Measurements from ENCODE around the gene VPREB3.

DNA sequence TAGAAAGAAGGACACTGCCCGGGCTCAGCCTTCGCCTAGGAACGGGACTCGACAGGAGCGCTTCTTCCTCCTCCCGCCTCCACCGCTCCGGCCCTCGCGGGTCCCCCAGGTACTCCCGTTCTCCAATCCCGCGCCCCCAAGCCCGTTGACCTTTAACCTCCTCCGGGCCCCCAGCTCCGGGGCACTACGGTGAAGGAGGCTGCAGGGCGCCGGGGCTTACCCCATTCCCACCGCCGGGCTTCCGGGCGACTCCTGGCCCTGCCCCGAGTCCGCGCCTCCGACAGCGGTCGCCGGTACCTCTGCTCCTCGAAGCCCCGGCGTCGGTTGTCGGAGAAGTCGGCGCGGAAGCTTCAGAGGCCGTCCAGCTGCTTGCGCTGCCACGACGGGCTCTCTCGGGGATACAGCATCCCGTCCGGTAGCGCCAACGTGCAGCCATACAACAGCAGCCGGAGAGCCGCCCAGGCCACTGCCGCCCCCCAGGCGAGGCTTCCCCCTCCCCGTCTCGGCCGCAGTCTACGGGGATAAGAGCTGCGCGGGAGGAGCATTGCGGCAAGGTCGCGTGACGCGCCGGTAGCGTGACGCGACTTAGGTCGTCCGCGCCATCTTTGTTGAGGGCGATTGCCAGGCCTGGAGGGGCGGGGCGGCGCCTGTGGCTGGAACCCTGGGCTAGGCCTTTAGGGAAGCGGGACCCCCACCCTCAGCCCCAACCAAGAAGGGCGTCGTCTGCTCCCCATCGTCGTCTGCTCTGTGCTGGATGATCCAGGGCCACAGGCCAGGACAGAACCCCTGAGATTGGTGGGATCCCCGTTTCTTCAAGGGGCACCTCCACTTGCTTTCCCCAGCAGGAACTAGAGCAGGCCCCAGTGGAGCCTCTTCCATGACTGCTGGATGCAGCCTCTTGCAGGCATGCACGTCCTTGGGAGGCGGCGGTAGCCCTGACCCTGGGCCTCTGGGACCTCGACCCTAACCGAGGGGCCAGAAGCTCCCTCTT, 37.1 kb downstream of the VPREB3 start:
- peak; percentile 86 for TF ChIP-seq POLR2A (IDR thresholded peaks at IDR 0.05; ENCODE audit: borderline replicate concordance, extremely low read depth, insufficient read depth, insufficient read length)
- peak; percentile 65 for TF ChIP-seq ZBTB33 (IDR thresholded peaks at IDR 0.05; ENCODE audit: extremely low read depth, insufficient replicate concordance, low read length)
- no peak for TF ChIP-seq CTCF (IDR thresholded peaks at IDR 0.05 in 2 of 3, conservative IDR thresholded peaks at IDR 0.05 in 1 of 3; ENCODE audit: borderline replicate concordance in 1 of 3, insufficient read depth in 1 of 3, low read depth in 2 of 3, low read length in 2 of 3)
- peak; percentile 59 for TF ChIP-seq CBX3 (IDR thresholded peaks at IDR 0.05; ENCODE audit: low read depth)
- TF ChIP-seq EZH2 (IDR thresholded peaks at IDR 0.05): no peak
- peak; percentile 91 for TF ChIP-seq POLR2AphosphoS5 (IDR thresholded peaks at IDR 0.05; ENCODE audit: low read depth, low read length)

Data from HCT116 (cell line).